GM12874 (cell line): ENCODE data around the gene HSD17B14.

ENCODE experiments used
- CTCF ChIP-seq: IDR thresholded peaks from 2 replicates; pipeline ENCODE4 v1.5.1; 2011; ENCODE audit warnings: low read depth, mild to moderate bottlenecking, control low read depth, low read length, moderate library complexity; ENCODE audit not compliant: insufficient read depth

HSD17B14 gene

GRCh38 chr19:48874303-48875135 is 38.2 kb upstream of the HSD17B14 start:
- no peak for TF ChIP-seq CTCF

GRCh38 chr19:48873476-48874302 is 37.4 kb upstream of the HSD17B14 start:
- TF ChIP-seq CTCF: no peak

- TF ChIP-seq CTCF: no peak
Measured at GRCh38 chr19:48872884-48873475, 36.7 kb upstream of the HSD17B14 start.

- no peak for TF ChIP-seq CTCF
Measured at GRCh38 chr19:48872182-48872883, 36.0 kb upstream of the HSD17B14 start, which contains the start of gene PPP1R15A. Gene PPP1R15A, plus strand, starts transcription at chr19:48872421. Its CDS starts 813 bp downstream, at chr19:48873234.

GRCh38 chr19:48870048-48870447 is 33.8 kb upstream of the HSD17B14 start:
- TF ChIP-seq CTCF: no peak

GRCh38 chr19:48868114-48868886 is 32.0 kb upstream of the HSD17B14 start, which contains the start of gene PLEKHA4:
Gene PLEKHA4, minus strand, starts transcription at chr19:48868617. Its CDS starts 997 bp downstream, at chr19:48867620.
- TF ChIP-seq CTCF: no peak
